GF-D8 (cell line): ENCODE data around the gene UGT3A2.

Experiments used
- DNase-seq: peaks from one replicate; lab custom pipeline; 2025; lab: John Stamatoyannopoulos, UW

UGT3A2 gene

GRCh38 chr5:36006163-36006562 is 60.5 kb downstream of the UGT3A2 start:
- no peak for DNase-seq

GRCh38 chr5:36001032-36001431 is 65.7 kb downstream of the UGT3A2 start:
- no peak for DNase-seq

DNA sequence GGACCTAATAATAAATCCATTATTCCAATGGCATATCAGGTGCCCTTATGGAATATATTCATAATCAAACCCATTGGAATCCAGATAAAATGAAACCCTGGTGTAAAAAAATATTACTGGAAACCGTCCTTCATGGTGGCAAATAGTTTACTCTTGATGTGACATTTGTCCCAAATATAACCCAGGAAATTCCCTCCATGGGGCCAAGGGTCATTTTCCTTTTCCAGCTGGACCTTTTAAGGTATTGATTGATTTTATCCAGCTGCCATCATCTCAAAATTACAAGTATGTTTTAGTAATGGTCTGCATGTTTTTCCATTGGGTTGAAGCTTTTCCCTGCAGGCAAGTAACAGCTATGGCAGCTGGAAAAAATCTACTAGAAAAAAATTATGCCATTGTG is 67.1 kb downstream of the UGT3A2 start:
- no peak for DNase-seq

DNA sequence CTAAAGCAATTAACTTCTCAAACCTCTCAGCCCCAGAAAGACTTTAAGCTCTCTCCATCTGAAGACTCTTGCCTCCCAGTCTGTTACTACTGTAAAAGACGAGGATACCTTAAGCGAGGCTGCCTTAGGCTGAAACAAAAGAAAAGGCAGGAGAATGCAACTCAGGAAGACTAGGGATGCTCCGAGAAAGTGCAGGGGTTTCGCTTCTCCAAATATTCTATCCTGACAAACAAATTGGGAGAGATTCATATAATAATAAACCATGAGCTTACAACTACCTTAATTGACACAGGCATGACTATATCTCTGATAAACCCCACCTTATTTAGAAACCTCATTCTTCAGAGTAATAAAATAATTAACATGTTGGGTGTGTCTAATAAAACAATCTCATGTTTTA is 70.6 kb downstream of the UGT3A2 start:
- no peak for DNase-seq

DNA sequence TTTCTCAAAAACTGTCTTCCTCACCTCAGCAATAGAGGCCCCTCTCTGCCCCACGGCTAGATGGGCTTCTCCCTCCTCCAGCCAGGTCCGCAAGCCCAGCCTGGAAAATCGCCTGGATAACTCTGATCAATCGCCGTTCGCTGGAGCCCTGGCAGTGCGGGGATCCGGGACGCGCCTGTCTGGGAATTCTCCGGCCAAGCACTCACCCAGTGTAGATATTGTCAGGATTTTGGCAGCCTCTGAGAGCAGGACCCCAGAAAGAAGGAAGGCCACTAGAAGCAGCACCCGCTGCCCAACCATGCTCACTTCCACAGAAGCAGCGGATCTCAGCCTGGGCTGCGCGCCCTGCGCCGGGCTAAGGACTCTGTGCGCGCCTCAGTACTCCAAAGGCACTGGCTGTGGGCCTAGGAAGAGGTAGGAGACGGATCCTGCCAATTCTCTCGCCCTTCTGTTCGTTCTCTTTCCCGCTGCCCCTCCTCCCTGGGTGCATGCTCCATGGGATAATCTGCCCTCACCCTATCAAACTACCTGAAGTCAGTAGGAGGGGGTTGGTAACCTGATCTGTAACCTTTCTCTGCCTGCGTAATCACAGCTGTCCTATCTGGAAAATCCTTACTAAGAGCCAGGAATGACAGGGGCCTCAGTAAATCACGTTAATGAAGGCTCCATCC is 75.6 kb downstream of the UGT3A2 start, which contains the start of gene UGT3A1:
Gene UGT3A1 (minus strand): TSS at position 450 of the 671 bp plus-strand sequence. CDS start 150 bp downstream, at position 300.
- no peak for DNase-seq

- no peak for DNase-seq
Observed at GRCh38 chr5:35990520-35990919, 76.2 kb downstream of the UGT3A2 start.

- DNase-seq: peak; percentile 96
Observed at GRCh38 chr5:35988529-35988928, 78.2 kb downstream of the UGT3A2 start.

- no peak for DNase-seq
Observed at GRCh38 chr5:35987776-35988175, 78.9 kb downstream of the UGT3A2 start.
